ENCODE data around the gene CNGA3.

GRCh38 chr2:98297817-98298682 lies 48.2 kb upstream of the CNGA3 start:
- TF ChIP-seq CTCF (conservative IDR thresholded peaks at IDR 0.05; ENCODE audit: low read length): peak; percentile 47
- no peak for TF ChIP-seq EZH2phosphoT487 (IDR thresholded peaks at IDR 0.05; ENCODE audit: borderline replicate concordance, low read depth, low read length)

Measured in OCI-LY7 (cell line).